Measurements from ENCODE around the gene C9orf57. TPM values are rescaled to one million over a fixed set of nuclear protein-coding genes. Genes with fewer than 3 reads are reported as not detected.

The C9orf57 gene
- total and polyA plus RNA-seq, 2 of the 8 experiments (the other 6 are each of a cell fraction or from before 2014, with no cell fraction given): not detected

DNA sequence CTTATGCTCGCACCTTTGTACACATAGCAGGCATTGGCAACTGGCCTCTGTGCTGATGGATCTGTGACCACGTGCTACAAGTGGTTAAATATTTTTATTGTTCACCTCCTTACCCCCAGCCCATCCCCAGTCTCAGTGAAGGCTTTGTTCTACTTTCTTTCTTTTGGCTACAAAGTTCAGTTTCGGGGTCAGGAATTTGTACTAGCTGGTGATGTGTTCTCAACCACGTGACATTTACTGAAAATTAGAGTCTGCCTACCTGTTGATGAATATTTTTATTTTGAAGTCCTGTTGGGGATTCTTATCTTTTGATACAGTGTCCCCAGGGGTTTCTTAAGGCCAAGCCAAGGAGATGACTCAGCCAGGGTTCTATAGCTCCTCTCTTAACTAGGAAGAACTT is 47.8 kb downstream of the C9orf57 start:
- ChIA-PET POLR2A (ENCODE audit: partially characterized antibody) (interaction anchor here (1.2 kb wide), 1 partner anchor 12 kb away, joined by 4 read pairs; no protein-coding TSS in a partner anchor), CTCF (ENCODE audit: partially characterized antibody) (interaction anchor here (0.6 to 1.5 kb wide), 4 partner anchors 12 to 147 kb away, joined by 3 to 6 read pairs (median 3); no protein-coding TSS in a partner anchor)
- H4K91ac ChIP-seq (replicated peaks; ENCODE audit: insufficient read length, low read length): no peak overlapping the region
- no peak overlapping the region for H4K5ac ChIP-seq (ENCODE audit: insufficient read length, low read depth, low read length)
- 94% methylated on average over 4 of the region's 4 CpGs; no CpG with 5 or more reads in 1 of the 2 experiments for WGBS, 2 experiments (ENCODE audit: extremely low coverage in 1 of 2, insufficient coverage in 1 of 2, insufficient read length in 1 of 2, insufficient replicate concordance in 2 of 2, low coverage in 1 of 2, low lambda C conversion rate in 2 of 2, missing lambda C conversion rate in 1 of 2)
- H3K23ac ChIP-seq (ENCODE audit: insufficient read length): no peak overlapping the region
- H2AK5ac ChIP-seq (ENCODE audit: low read depth, low read length): no peak overlapping the region
- no peaks in the 10 kb centered on the region for H3K4me1 ChIP-seq (replicated peaks in 1 of 4; ENCODE audit: control insufficient read depth in 3 of 4, insufficient read depth in 4 of 4, low read length in 3 of 4)
- no peak overlapping the region for H3K18ac ChIP-seq (ENCODE audit: extremely low read depth, low read length)
- no peak overlapping the region for H3K4me2 ChIP-seq (ENCODE audit: insufficient read depth in 1 of 2, low read depth in 2 of 2, low read length in 2 of 2)
- H2AFZ ChIP-seq (ENCODE audit: low read length): no peak overlapping the region
- H3K27ac ChIP-seq (ENCODE audit: low read depth, low read length): no peak overlapping the region
- H3K4ac ChIP-seq (replicated peaks; ENCODE audit: insufficient read length, low read depth, low read length): no peak overlapping the region
- DNase-seq (ENCODE audit: low read depth in 1 of 2, low spot score in 2 of 2) (no peak), FAIRE-seq (no peak)
- no peak overlapping the region for H3K9ac ChIP-seq (replicated peaks in 1 of 4; ENCODE audit: extremely low read depth in 1 of 4, low read depth in 3 of 4, low read length in 3 of 4)
- H3K14ac ChIP-seq (ENCODE audit: insufficient read length): no peak overlapping the region
- no peak overlapping the region for H3K4me3 ChIP-seq (ENCODE audit: extremely low read depth in 1 of 4, insufficient read depth in 2 of 4, low read depth in 3 of 4, low read length in 4 of 4)
- H3K27me3 ChIP-seq (replicated peaks in 1 of 4; ENCODE audit: control insufficient read depth in 3 of 4, extremely low read depth in 1 of 4, insufficient read depth in 3 of 4, low read length in 3 of 4): no peaks in the 10 kb centered on the region
- no peaks in the 10 kb centered on the region for H3K79me2 ChIP-seq (ENCODE audit: control insufficient read depth in 1 of 2, insufficient read depth in 2 of 2, low read length in 2 of 2)
- no peak overlapping the region for H2BK120ac ChIP-seq (replicated peaks; ENCODE audit: low read depth, low read length)
- H2BK15ac ChIP-seq (ENCODE audit: low read length): no peak overlapping the region
- H2BK20ac ChIP-seq (ENCODE audit: low read length): no peak overlapping the region
- H3K9me3 ChIP-seq (ENCODE audit: insufficient read depth in 2 of 2, low read depth in 1 of 2, low read length in 1 of 2): no peaks in the 10 kb centered on the region
- H2BK5ac ChIP-seq (ENCODE audit: low read depth, low read length): no peak overlapping the region
- no peak overlapping the region for H3K56ac ChIP-seq (replicated peaks; ENCODE audit: insufficient read length, low read depth, low read length)
- H3K23me2 ChIP-seq (ENCODE audit: low read depth, low read length): no peaks in the 10 kb centered on the region
- H3K36me3 ChIP-seq (ENCODE audit: control insufficient read depth in 2 of 4, insufficient read depth in 4 of 4, low read length in 3 of 4): no peaks in the 10 kb centered on the region
- no peaks in the 10 kb centered on the region for H4K20me1 ChIP-seq (replicated peaks in 1 of 2; ENCODE audit: control insufficient read depth in 1 of 2, insufficient read depth in 2 of 2, low read length in 2 of 2)
- H4K8ac ChIP-seq (ENCODE audit: extremely low read depth, insufficient read depth, low read length): no peak overlapping the region
- H3K79me1 ChIP-seq (ENCODE audit: low read depth, low read length): no peaks in the 10 kb centered on the region
- H2BK12ac ChIP-seq (ENCODE audit: low read depth, low read length): no peak overlapping the region
- no peak for TF ChIP-seq CBX8 (IDR thresholded peaks at IDR 0.05; ENCODE audit: borderline replicate concordance, low read depth, low read length)
- TF ChIP-seq GABPA (IDR thresholded peaks at IDR 0.05; ENCODE audit: borderline replicate concordance, insufficient read depth, low read length): no peak
- no peak for TF ChIP-seq SIX5 (IDR thresholded peaks at IDR 0.05; ENCODE audit: low read depth, low read length)

Data from H1 (cell line).